OCI-LY7 (cell line): Measurements from ENCODE around the gene CXCL5. TPM values are rescaled to one million over a fixed set of nuclear protein-coding genes. Genes with fewer than 3 reads are reported as not detected.

ENCODE experiments used
- BruUV-seq: library from RNA; stranded (reverse); fragments of 400-500 nt; replicated peaks from 2 replicates; lab custom pipeline; 2021; lab: Mats Ljungman, UMichigan
- CTCF ChIA-PET: fragments of 300-600 bp; sonication (Branson Sonifier 250); formaldehyde crosslinking; loops from one replicate; lab custom pipeline; 2022; ENCODE audit warnings: antibody characterized with exemption; ENCODE audit not compliant: unreplicated experiment; lab: Charles Lee
- POLR2A ChIA-PET: fragments of 300-600 bp; sonication (Branson Sonifier 250); formaldehyde crosslinking; loops from one replicate; lab custom pipeline; 2022; ENCODE audit warnings: antibody characterized with exemption; lab: Charles Lee
- DNase-seq: peaks from one replicate; pipeline ENCODE4 v3.0.0-alpha.2; 2015; ENCODE audit warnings: low spot score
- H2AFZ ChIP-seq: fragments of 200-600 bp; sonication (generic), shearing (Covaris generic); 2 replicates; pipeline ENCODE4 v1.6.1; 2014; ENCODE audit warnings: mild to moderate bottlenecking, antibody characterized with exemption, low read length, moderate library complexity
- H3K27ac ChIP-seq: fragments of 200-600 bp; sonication (generic); 2 replicates; pipeline ENCODE4 v1.5.1; 2014; ENCODE audit warnings: mixed run types, low read depth, mild to moderate bottlenecking, moderate library complexity, low read length, inconsistent platforms; ENCODE audit not compliant: poor library complexity, severe bottlenecking
- H3K36me3 ChIP-seq: fragments of 200-600 bp; sonication (generic); 2 replicates; pipeline ENCODE4 v1.6.1; 2014; ENCODE audit warnings: mild to moderate bottlenecking, antibody characterized with exemption, low read length, moderate library complexity, mixed read lengths; ENCODE audit not compliant: insufficient read depth
- H3K4me1 ChIP-seq: fragments of 200-600 bp; sonication (generic); 2 replicates; pipeline ENCODE4 v1.5.1; 2014; ENCODE audit warnings: mild to moderate bottlenecking, low read length; ENCODE audit not compliant: insufficient read depth, poor library complexity, severe bottlenecking
- H3K4me2 ChIP-seq: fragments of 200-600 bp; sonication (generic); 2 replicates; pipeline ENCODE4 v1.6.1; 2014; ENCODE audit warnings: mild to moderate bottlenecking, low read length
- H3K4me3 ChIP-seq: fragments of 200-600 bp; sonication (generic); 2 replicates; pipeline ENCODE4 v1.5.1; 2014; ENCODE audit warnings: mild to moderate bottlenecking, low read depth, low read length; ENCODE audit not compliant: poor library complexity, severe bottlenecking
- H3K79me2 ChIP-seq: fragments of 200-600 bp; sonication (generic); 2 replicates; pipeline ENCODE4 v1.6.1; 2016; ENCODE audit warnings: low read depth, mild to moderate bottlenecking, low read length, moderate library complexity, mixed read lengths; ENCODE audit not compliant: insufficient read depth
- H3K9me2 ChIP-seq: fragments of 200-600 bp; sonication (generic); 2 replicates; pipeline ENCODE4 v1.6.1; 2016; ENCODE audit warnings: mild to moderate bottlenecking, low read length, mixed read lengths; ENCODE audit not compliant: insufficient read depth
- H3K9me3 ChIP-seq: fragments of 200-600 bp; sonication (generic); 2 replicates; pipeline ENCODE4 v1.6.1; 2014; ENCODE audit warnings: mild to moderate bottlenecking, mixed run types, low read length, mixed read lengths
- H4K20me1 ChIP-seq: fragments of 200-600 bp; sonication (generic); 2 replicates; pipeline ENCODE4 v1.6.1; 2014; ENCODE audit warnings: mild to moderate bottlenecking, antibody characterized with exemption, low read length, moderate library complexity, mixed read lengths; ENCODE audit not compliant: insufficient read depth
- CTCF ChIP-seq: fragments of 200-600 bp; sonication (generic); conservative IDR thresholded peaks from 2 replicates; pipeline ENCODE4 v1.5.1; 2014; ENCODE audit warnings: mild to moderate bottlenecking, antibody characterized with exemption, low read length, moderate library complexity, mixed read lengths
- EZH2phosphoT487 ChIP-seq: fragments of 200-600 bp; sonication (generic); IDR thresholded peaks from 2 replicates; pipeline ENCODE4 v1.6.1; 2018; ENCODE audit warnings: low read depth, borderline replicate concordance, mild to moderate bottlenecking, mixed run types, antibody characterized with exemption, low read length, moderate library complexity, mixed read lengths
- intact Hi-C: fragments of 100-400 bp; cut with micrococcal nuclease; formaldehyde crosslinking; loops from one replicate; pipeline ENCODE4 v1.10.0; 2022; ENCODE audit not compliant: unreplicated experiment
- total RNA-seq, 2 experiments: library from RNA; depleted of rRNA in 1 of 2; stranded (reverse); fragments of >200 nt in 1 of 2; shearing (Covaris generic) in 1 of 2; gene quantifications; 2 replicates each; pipeline ENCODE4 v1.2.3, GENCODE V29; 2014 to 2022

Gene CXCL5
- total RNA-seq, 2 experiments from 2014 or later: not detected

GRCh38 chr4:74009307-74009706 is 10.8 kb upstream of the CXCL5 start:
- Histone ChIP-seq H3K79me2 (no peaks in the 10 kb centered on the region), H2AFZ (no peak overlapping the region), H3K9me3 (no peaks in the 10 kb centered on the region), H3K27ac (no peak overlapping the region), H3K4me2 (no peak overlapping the region), H3K4me1 (no peaks in the 10 kb centered on the region), H4K20me1 (no peaks in the 10 kb centered on the region), H3K4me3 (no peak overlapping the region), H3K36me3 (no peaks in the 10 kb centered on the region), H3K9me2 (no peaks in the 10 kb centered on the region)
- ChIA-PET POLR2A (interaction anchor here (0.6 kb wide), 1 partner anchor 267 kb away, joined by 3 read pairs; no protein-coding TSS in a partner anchor), CTCF (no interaction called here)
- intact Hi-C loops: no loop called here
- no peak for DNase-seq
- BruUV-seq: no TSS peak
- no peak for TF ChIP-seq CTCF
- no peak for TF ChIP-seq EZH2phosphoT487

GRCh38 chr4:74006009-74006476 is 7.6 kb upstream of the CXCL5 start:
- ChIA-PET CTCF (no interaction called here), POLR2A (interaction anchor here (1.0 kb wide), 1 partner anchor 14 kb away, joined by 3 read pairs; no protein-coding TSS in a partner anchor)
- no TSS peak for BruUV-seq
- TF ChIP-seq EZH2phosphoT487 (no peak), CTCF (no peak)
- Histone ChIP-seq H3K4me1 (no peaks in the 10 kb centered on the region), H3K9me2 (no peaks in the 10 kb centered on the region), H2AFZ (no peak overlapping the region), H3K4me3 (no peak overlapping the region), H3K9me3 (no peaks in the 10 kb centered on the region), H3K79me2 (no peaks in the 10 kb centered on the region), H4K20me1 (no peaks in the 10 kb centered on the region), H3K4me2 (no peak overlapping the region), H3K36me3 (no peaks in the 10 kb centered on the region), H3K27ac (no peak overlapping the region)
- DNase-seq: no peak
- intact Hi-C loops: no loop called here

- TF ChIP-seq CTCF: no peak
- no peak for TF ChIP-seq EZH2phosphoT487
- Histone ChIP-seq H3K9me3 (no peaks in the 10 kb centered on the region), H3K79me2 (no peaks in the 10 kb centered on the region), H3K4me3 (no peak overlapping the region), H3K4me1 (no peaks in the 10 kb centered on the region), H3K36me3 (no peaks in the 10 kb centered on the region), H3K4me2 (no peak overlapping the region), H2AFZ (no peak overlapping the region), H3K9me2 (no peaks in the 10 kb centered on the region), H4K20me1 (no peaks in the 10 kb centered on the region), H3K27ac (no peak overlapping the region)
- BruUV-seq: no TSS peak
- POLR2A ChIA-PET: no interaction called here
- intact Hi-C loops: no loop called here
- CTCF ChIA-PET: no interaction called here
- DNase-seq: no peak
Measured at GRCh38 chr4:74005528-74005927, 7.1 kb upstream of the CXCL5 start.
